Naive thymus-derived CD4-positive, alpha-beta T cell (primary cell): Measurements from ENCODE around the gene CBS. TPM values are rescaled to one million over a fixed set of nuclear protein-coding genes. Genes with fewer than 3 reads are reported as not detected.
A peak's percentile ranks its signal among the peaks of the same experiment; 100 is the strongest.
"Not testable (repeated sequence)": the region's sequence is repeated elsewhere in the genome, so short reads cannot be mapped to it uniquely, and the experiment has no call there.

Experiments
- ATAC-seq: fragments of 150-1000 bp; cut with Tn5 transposase; 2 replicates; pipeline ENCODE4 v1.10.0; 2021; ENCODE audit warnings: mild to moderate bottlenecking, moderate library complexity
- CTCF ChIA-PET: fragments of 350-600 bp; sonication (Branson Sonifier 250); formaldehyde crosslinking; loops from one replicate; lab custom pipeline; 2021; ENCODE audit warnings: antibody characterized with exemption; lab: Charles Lee
- POLR2A ChIA-PET: fragments of 350-600 bp; sonication (Branson Sonifier 250); formaldehyde crosslinking; loops from one replicate; lab custom pipeline; 2021; ENCODE audit warnings: antibody characterized with exemption, inconsistent platforms; lab: Charles Lee
- DNase-seq, 9 donors: peaks; one replicate each; pipeline versions ENCODE4 v3.0.0 to v3.0.0-alpha.2; 2020 to 2022; ENCODE audit warnings: mixed read lengths in 1 of 9
- H3K27ac ChIP-seq: one replicate; pipeline ENCODE4 v1.7.0; 2013; ENCODE audit warnings: mild to moderate bottlenecking, low read depth, low read length, moderate library complexity
- H3K27me3 ChIP-seq, 2 donors: one replicate each; pipeline ENCODE4 v1.7.0; 2013; ENCODE audit warnings: low read length in 2 of 2, mild to moderate bottlenecking in 2 of 2, moderate library complexity in 2 of 2; ENCODE audit not compliant: control insufficient read depth in 2 of 2, insufficient read depth in 2 of 2
- H3K36me3 ChIP-seq, 3 experiments: 1 replicate in 2 of 3; 2 replicates in 1 of 3; pipeline ENCODE4 v1.7.0; 2013; ENCODE audit warnings: low read length in 3 of 3, mild to moderate bottlenecking in 3 of 3, moderate library complexity in 1 of 3; ENCODE audit not compliant: insufficient read depth in 3 of 3, control insufficient read depth in 2 of 3
- H3K4me1 ChIP-seq, 2 donors: one replicate each; pipeline ENCODE4 v1.7.0; 2013; ENCODE audit warnings: low read length in 2 of 2, mild to moderate bottlenecking in 2 of 2, moderate library complexity in 1 of 2; ENCODE audit not compliant: control insufficient read depth in 2 of 2, insufficient read depth in 2 of 2
- H3K4me3 ChIP-seq: 2 replicates; pipeline ENCODE4 v1.7.0; 2013; ENCODE audit warnings: mild to moderate bottlenecking, low read length
- H3K9me3 ChIP-seq, 3 experiments: 1 replicate in 2 of 3; 2 replicates in 1 of 3; pipeline ENCODE4 v1.7.0; 2013; ENCODE audit warnings: low read length in 3 of 3; ENCODE audit not compliant: control insufficient read depth in 2 of 3
- H3K27ac Mint-ChIP-seq, 9 donors: one replicate each; pipeline ENCODE4 v1.8.0; 2020 to 2022; ENCODE audit warnings: mixed read lengths in 9 of 9, mild to moderate bottlenecking in 8 of 9, moderate library complexity in 5 of 9, inconsistent platforms in 2 of 9
- H3K27me3 Mint-ChIP-seq, 5 donors: one replicate each; pipeline ENCODE4 v1.8.0; 2021 to 2022; ENCODE audit warnings: mixed read lengths in 5 of 5, mild to moderate bottlenecking in 1 of 5
- H3K36me3 Mint-ChIP-seq, 5 donors: one replicate each; pipeline ENCODE4 v1.8.0; 2020 to 2022; ENCODE audit warnings: mixed read lengths in 5 of 5, mild to moderate bottlenecking in 3 of 5, inconsistent platforms in 1 of 5
- H3K4me1 Mint-ChIP-seq, 7 donors: one replicate each; pipeline ENCODE4 v1.8.0; 2020 to 2022; ENCODE audit warnings: mixed read lengths in 7 of 7, mild to moderate bottlenecking in 3 of 7, inconsistent platforms in 1 of 7
- H3K4me3 Mint-ChIP-seq, 10 donors: one replicate each; pipeline ENCODE4 v1.8.0; 2020 to 2022; ENCODE audit warnings: mild to moderate bottlenecking in 10 of 10, mixed read lengths in 10 of 10, moderate library complexity in 6 of 10, inconsistent platforms in 2 of 10
- H3K9me3 Mint-ChIP-seq, 11 donors: one replicate each; pipeline ENCODE4 v1.8.0; 2020 to 2022; ENCODE audit warnings: mixed read lengths in 11 of 11, mild to moderate bottlenecking in 4 of 11, inconsistent platforms in 1 of 11, moderate library complexity in 1 of 11
- intact Hi-C, 2 donors: fragments of 100-400 bp; cut with micrococcal nuclease; formaldehyde crosslinking; loops; one replicate each; pipeline ENCODE4 v1.15.1; 2023
- polyA plus RNA-seq, 2 donors: library from polyadenylated mRNA; unstranded; fragments of 300-500 nt; fragmentation: Illumina TruSeq; gene quantifications; one replicate each; pipeline ENCODE4 v1.2.3, GENCODE V29; 2021
- total RNA-seq, 6 experiments: library from RNA in 5 of 6; stranded (reverse) in 5 of 6; gene quantifications; 1 replicate in 5 of 6; 2 replicates in 1 of 6; pipeline ENCODE4 v1.2.3 and lab custom pipeline; 2021 to 2026

CBS gene
- total and polyA plus RNA-seq, 7 experiments from 2014 or later = 0.40 to 21.2 (median 0.88) TPM; not detected in 4

GRCh38 chr21:43106965-43107793 is 31.5 kb upstream of the CBS start, which contains the start of gene U2AF1:
Gene U2AF1 (minus strand): TSS chr21:43107570. CDS start chr21:43107494, 76 bp downstream.
- POLR2A ChIA-PET, H3K9me3 Mint-ChIP-seq, H3K27me3 ChIP-seq, H3K4me1 ChIP-seq, H3K36me3 ChIP-seq, intact Hi-C loops, H3K4me1 Mint-ChIP-seq, H3K36me3 Mint-ChIP-seq, H3K27me3 Mint-ChIP-seq, CTCF ChIA-PET, H3K4me3 ChIP-seq, H3K9me3 ChIP-seq: not testable (repeated sequence)
- H3K27ac ChIP-seq = peak within 1 kb of the TSS; percentile 73
- Mint-ChIP-seq H3K27ac (peak within 1 kb of the TSS in 1 of 9 donors; percentile 71), H3K4me3 (peak within 1 kb of the TSS in 2 of 10 donors; percentile 16 to 61)
- ATAC-seq (peak; percentile 99), DNase-seq (peak in 7 of 9 donors; percentile 61 to 88 (median 73))

GRCh38 chr21:43104642-43105041 is 29.0 kb upstream of the CBS start:
- CTCF ChIA-PET, H3K27me3 Mint-ChIP-seq, H3K4me3 Mint-ChIP-seq, intact Hi-C loops, POLR2A ChIA-PET, DNase-seq, H3K9me3 Mint-ChIP-seq, H3K9me3 ChIP-seq, H3K36me3 Mint-ChIP-seq, H3K4me1 Mint-ChIP-seq, H3K27ac ChIP-seq, H3K4me3 ChIP-seq, H3K27me3 ChIP-seq, ATAC-seq, H3K36me3 ChIP-seq, H3K4me1 ChIP-seq, H3K27ac Mint-ChIP-seq: not testable (repeated sequence)

- H3K4me1 Mint-ChIP-seq, H3K36me3 ChIP-seq, ATAC-seq, H3K27me3 ChIP-seq, H3K9me3 ChIP-seq, H3K27me3 Mint-ChIP-seq, H3K9me3 Mint-ChIP-seq, H3K4me1 ChIP-seq, H3K4me3 ChIP-seq, CTCF ChIA-PET, DNase-seq, intact Hi-C loops, H3K27ac Mint-ChIP-seq, H3K27ac ChIP-seq, H3K4me3 Mint-ChIP-seq, POLR2A ChIA-PET, H3K36me3 Mint-ChIP-seq: not testable (repeated sequence)
These were observed 26.6 kb upstream of the CBS start for GRCh38 chr21:43102281-43102680.

GRCh38 chr21:43101676-43102075 is 26.0 kb upstream of the CBS start:
- H3K27me3 Mint-ChIP-seq, H3K27me3 ChIP-seq, POLR2A ChIA-PET, H3K36me3 ChIP-seq, H3K9me3 Mint-ChIP-seq, H3K4me1 Mint-ChIP-seq, H3K36me3 Mint-ChIP-seq, H3K4me1 ChIP-seq, ATAC-seq, CTCF ChIA-PET, H3K4me3 ChIP-seq, H3K27ac ChIP-seq, H3K4me3 Mint-ChIP-seq, H3K27ac Mint-ChIP-seq, DNase-seq, intact Hi-C loops, H3K9me3 ChIP-seq: not testable (repeated sequence)

- H3K9me3 ChIP-seq, ATAC-seq, H3K27ac Mint-ChIP-seq, H3K27ac ChIP-seq, H3K27me3 ChIP-seq, H3K36me3 ChIP-seq, POLR2A ChIA-PET, H3K4me1 Mint-ChIP-seq, H3K4me1 ChIP-seq, H3K27me3 Mint-ChIP-seq, DNase-seq, H3K9me3 Mint-ChIP-seq, H3K36me3 Mint-ChIP-seq, H3K4me3 ChIP-seq, intact Hi-C loops, CTCF ChIA-PET, H3K4me3 Mint-ChIP-seq: not testable (repeated sequence)
These were observed 25.4 kb upstream of the CBS start for GRCh38 chr21:43101000-43101399.

- H3K9me3 ChIP-seq, H3K36me3 ChIP-seq, H3K27ac Mint-ChIP-seq, H3K27me3 ChIP-seq, H3K27ac ChIP-seq, H3K4me1 ChIP-seq, CTCF ChIA-PET, intact Hi-C loops, H3K36me3 Mint-ChIP-seq, DNase-seq, H3K4me3 ChIP-seq, H3K4me3 Mint-ChIP-seq, H3K27me3 Mint-ChIP-seq, H3K4me1 Mint-ChIP-seq, H3K9me3 Mint-ChIP-seq, POLR2A ChIA-PET: not testable (repeated sequence)
- ATAC-seq = peak; percentile 41
These were observed 16.5 kb upstream of the CBS start for GRCh38 chr21:43091979-43092614.

GRCh38 chr21:43090947-43091346 is 15.3 kb upstream of the CBS start:
- H3K27ac Mint-ChIP-seq, H3K4me1 Mint-ChIP-seq, H3K4me1 ChIP-seq, H3K9me3 ChIP-seq, H3K4me3 ChIP-seq, DNase-seq, H3K27me3 ChIP-seq, ATAC-seq, H3K4me3 Mint-ChIP-seq, H3K9me3 Mint-ChIP-seq, CTCF ChIA-PET, H3K27ac ChIP-seq, H3K27me3 Mint-ChIP-seq, H3K36me3 Mint-ChIP-seq, H3K36me3 ChIP-seq, intact Hi-C loops, POLR2A ChIA-PET: not testable (repeated sequence)
